ENCODE measurements around the gene PTTG2.

Gene PTTG2

GRCh38 chr4:37966044-37966443 is 5.8 kb downstream of the PTTG2 start:
- Histone ChIP-seq H3K9ac (ENCODE audit: low read depth, low read length, poor library complexity) (no peak overlapping the region), H3K9me3 (replicated peaks in 1 of 2; ENCODE audit: control insufficient read depth in 2 of 2, insufficient read depth in 1 of 2, low read depth in 1 of 2, low read length in 2 of 2) (peaks cover under 1 to 2% of the 10 kb centered on the region in 2 donors), H2BK15ac (ENCODE audit: low read length) (no peak overlapping the region), H2BK12ac (ENCODE audit: low read length) (no peak overlapping the region), H3K23ac (ENCODE audit: low read depth, low read length, poor library complexity) (no peak overlapping the region), H3K36me3 (replicated peaks in 1 of 2; ENCODE audit: control insufficient read depth in 2 of 2, insufficient read depth in 2 of 2, low read length in 2 of 2) (no peaks in the 10 kb centered on the region), H3K14ac (ENCODE audit: low read length) (no peak overlapping the region), H3K4ac (ENCODE audit: low read length) (no peak overlapping the region), H3K4me2 (ENCODE audit: insufficient read depth, low read length, poor library complexity, severe bottlenecking) (no peak overlapping the region), H3K4me1 (ENCODE audit: control insufficient read depth in 2 of 2, insufficient read depth in 1 of 2, low read depth in 1 of 2, low read length in 2 of 2) (no peaks in the 10 kb centered on the region), H2AFZ (ENCODE audit: low read length) (no peak overlapping the region), H2AK5ac (ENCODE audit: low read depth, low read length) (no peak overlapping the region), H3K27ac (replicated peaks; ENCODE audit: low read length) (no peak overlapping the region), H3K27me3 (ENCODE audit: control insufficient read depth in 3 of 3, insufficient read depth in 3 of 3, low read depth in 1 of 3, low read length in 3 of 3) (peaks cover 0 to 10% (median 0%) of the 10 kb centered on the region in 3 experiments), H3K18ac (ENCODE audit: low read length) (no peak overlapping the region), H2BK120ac (ENCODE audit: low read depth, low read length) (no peak overlapping the region), H3K79me1 (ENCODE audit: low read depth, low read length) (no peaks in the 10 kb centered on the region), H2BK5ac (ENCODE audit: low read length) (no peak overlapping the region), H4K91ac (ENCODE audit: low read depth, low read length, poor library complexity) (no peak overlapping the region), H3K4me3 (ENCODE audit: low read length in 2 of 2) (no peak overlapping the region), H4K8ac (ENCODE audit: low read depth, low read length) (no peak overlapping the region)
- DNase-seq (ENCODE audit: low spot score), result no peak
- no CpG with 5 or more reads among the region's 3 CpGs for WGBS, 2 donors (ENCODE audit: extremely low coverage in 2 of 2, insufficient read length in 2 of 2, insufficient replicate concordance in 1 of 2)

GRCh38 chr4:37967736-37968135 is 7.5 kb downstream of the PTTG2 start:
- H3K4me2 ChIP-seq (ENCODE audit: insufficient read depth, low read length, poor library complexity, severe bottlenecking), result no peak overlapping the region
- no peak overlapping the region for H3K9ac ChIP-seq (ENCODE audit: low read depth, low read length, poor library complexity)
- H3K36me3 ChIP-seq (replicated peaks in 1 of 2; ENCODE audit: control insufficient read depth in 2 of 2, insufficient read depth in 2 of 2, low read length in 2 of 2), result no peaks in the 10 kb centered on the region
- H2AK5ac ChIP-seq (ENCODE audit: low read depth, low read length), result no peak overlapping the region
- H3K14ac ChIP-seq (ENCODE audit: low read length), result no peak overlapping the region
- no peak overlapping the region for H3K4ac ChIP-seq (ENCODE audit: low read length)
- no peaks in the 10 kb centered on the region for H3K79me1 ChIP-seq (ENCODE audit: low read depth, low read length)
- no peak overlapping the region for H2BK5ac ChIP-seq (ENCODE audit: low read length)
- H3K9me3 ChIP-seq (replicated peaks in 1 of 2; ENCODE audit: control insufficient read depth in 2 of 2, insufficient read depth in 1 of 2, low read depth in 1 of 2, low read length in 2 of 2), result peaks cover 2 to 5% of the 10 kb centered on the region in 2 donors
- no peaks in the 10 kb centered on the region for H3K4me1 ChIP-seq (ENCODE audit: control insufficient read depth in 2 of 2, insufficient read depth in 1 of 2, low read depth in 1 of 2, low read length in 2 of 2)
- no peak overlapping the region for H3K4me3 ChIP-seq (ENCODE audit: low read length in 2 of 2)
- H3K27ac ChIP-seq (replicated peaks; ENCODE audit: low read length), result no peak overlapping the region
- H2BK15ac ChIP-seq (ENCODE audit: low read length), result no peak overlapping the region
- no peak overlapping the region for H2AFZ ChIP-seq (ENCODE audit: low read length)
- DNase-seq (ENCODE audit: low spot score), result no peak
- H2BK120ac ChIP-seq (ENCODE audit: low read depth, low read length), result no peak overlapping the region
- no peak overlapping the region for H4K8ac ChIP-seq (ENCODE audit: low read depth, low read length)
- H2BK12ac ChIP-seq (ENCODE audit: low read length), result no peak overlapping the region
- H3K27me3 ChIP-seq (ENCODE audit: control insufficient read depth in 3 of 3, insufficient read depth in 3 of 3, low read depth in 1 of 3, low read length in 3 of 3), result peaks cover 0 to 10% (median 0%) of the 10 kb centered on the region in 3 experiments
- no CpG with 5 or more reads among the region's 5 CpGs for WGBS, 2 donors (ENCODE audit: extremely low coverage in 2 of 2, insufficient read length in 2 of 2, insufficient replicate concordance in 1 of 2)
- H3K23ac ChIP-seq (ENCODE audit: low read depth, low read length, poor library complexity), result no peak overlapping the region
- H4K91ac ChIP-seq (ENCODE audit: low read depth, low read length, poor library complexity), result no peak overlapping the region
- no peak overlapping the region for H3K18ac ChIP-seq (ENCODE audit: low read length)

GRCh38 chr4:37968747-37969146 is 8.5 kb downstream of the PTTG2 start:
- DNase-seq (ENCODE audit: low spot score), result no peak

GRCh38 chr4:37970702-37971101 is 10.5 kb downstream of the PTTG2 start:
- Histone ChIP-seq H2BK120ac (ENCODE audit: low read depth, low read length) (no peak overlapping the region), H3K4me2 (ENCODE audit: insufficient read depth, low read length, poor library complexity, severe bottlenecking) (no peak overlapping the region), H2BK5ac (ENCODE audit: low read length) (no peak overlapping the region), H3K4ac (ENCODE audit: low read length) (no peak overlapping the region), H2AK5ac (ENCODE audit: low read depth, low read length) (no peak overlapping the region), H3K27ac (replicated peaks; ENCODE audit: low read length) (no peak overlapping the region), H3K36me3 (replicated peaks in 1 of 2; ENCODE audit: control insufficient read depth in 2 of 2, insufficient read depth in 2 of 2, low read length in 2 of 2) (no peaks in the 10 kb centered on the region), H3K9ac (ENCODE audit: low read depth, low read length, poor library complexity) (no peak overlapping the region), H3K79me1 (ENCODE audit: low read depth, low read length) (no peaks in the 10 kb centered on the region), H3K27me3 (ENCODE audit: control insufficient read depth in 3 of 3, insufficient read depth in 3 of 3, low read depth in 1 of 3, low read length in 3 of 3) (peaks cover 0 to 10% (median 0%) of the 10 kb centered on the region in 3 experiments), H3K23ac (ENCODE audit: low read depth, low read length, poor library complexity) (no peak overlapping the region), H3K4me1 (ENCODE audit: control insufficient read depth in 2 of 2, insufficient read depth in 1 of 2, low read depth in 1 of 2, low read length in 2 of 2) (no peaks in the 10 kb centered on the region), H2BK12ac (ENCODE audit: low read length) (no peak overlapping the region), H3K14ac (ENCODE audit: low read length) (no peak overlapping the region), H2AFZ (ENCODE audit: low read length) (no peak overlapping the region), H4K91ac (ENCODE audit: low read depth, low read length, poor library complexity) (no peak overlapping the region), H3K9me3 (replicated peaks in 1 of 2; ENCODE audit: control insufficient read depth in 2 of 2, insufficient read depth in 1 of 2, low read depth in 1 of 2, low read length in 2 of 2) (peaks cover 2 to 5% of the 10 kb centered on the region in 2 donors), H4K8ac (ENCODE audit: low read depth, low read length) (no peak overlapping the region), H3K4me3 (ENCODE audit: low read length in 2 of 2) (no peak overlapping the region), H2BK15ac (ENCODE audit: low read length) (no peak overlapping the region), H3K18ac (ENCODE audit: low read length) (no peak overlapping the region)
- no CpG with 5 or more reads among the region's 1 CpG for WGBS, 2 donors (ENCODE audit: extremely low coverage in 2 of 2, insufficient read length in 2 of 2, insufficient replicate concordance in 1 of 2)
- DNase-seq (ENCODE audit: low spot score), result no peak

More at GRCh38 chr4:37968747-37969146, 8.5 kb downstream of the PTTG2 start:
- no peak overlapping the region for H3K27ac ChIP-seq (replicated peaks; ENCODE audit: low read length)
- H3K14ac ChIP-seq (ENCODE audit: low read length), result no peak overlapping the region
- no peak overlapping the region for H3K4me3 ChIP-seq (ENCODE audit: low read length in 2 of 2)
- no peak overlapping the region for H3K4me2 ChIP-seq (ENCODE audit: insufficient read depth, low read length, poor library complexity, severe bottlenecking)
- peak overlapping the region; percentile 18 for H3K18ac ChIP-seq (ENCODE audit: low read length)
- no peak overlapping the region for H2AFZ ChIP-seq (ENCODE audit: low read length)
- H2AK5ac ChIP-seq (ENCODE audit: low read depth, low read length), result no peak overlapping the region
- no peak overlapping the region for H4K91ac ChIP-seq (ENCODE audit: low read depth, low read length, poor library complexity)
- H2BK5ac ChIP-seq (ENCODE audit: low read length), result no peak overlapping the region
- H3K23ac ChIP-seq (ENCODE audit: low read depth, low read length, poor library complexity), result no peak overlapping the region
- H3K9ac ChIP-seq (ENCODE audit: low read depth, low read length, poor library complexity), result no peak overlapping the region
- H3K4me1 ChIP-seq (ENCODE audit: control insufficient read depth in 2 of 2, insufficient read depth in 1 of 2, low read depth in 1 of 2, low read length in 2 of 2), result no peaks in the 10 kb centered on the region
- no peaks in the 10 kb centered on the region for H3K79me1 ChIP-seq (ENCODE audit: low read depth, low read length)
- H3K27me3 ChIP-seq (ENCODE audit: control insufficient read depth in 3 of 3, insufficient read depth in 3 of 3, low read depth in 1 of 3, low read length in 3 of 3), result peaks cover 0 to 10% (median 0%) of the 10 kb centered on the region in 3 experiments
- peaks cover 2 to 5% of the 10 kb centered on the region in 2 donors for H3K9me3 ChIP-seq (replicated peaks in 1 of 2; ENCODE audit: control insufficient read depth in 2 of 2, insufficient read depth in 1 of 2, low read depth in 1 of 2, low read length in 2 of 2)
- H3K36me3 ChIP-seq (replicated peaks in 1 of 2; ENCODE audit: control insufficient read depth in 2 of 2, insufficient read depth in 2 of 2, low read length in 2 of 2), result no peaks in the 10 kb centered on the region
- no peak overlapping the region for H3K4ac ChIP-seq (ENCODE audit: low read length)
- H2BK120ac ChIP-seq (ENCODE audit: low read depth, low read length), result no peak overlapping the region
- no peak overlapping the region for H2BK12ac ChIP-seq (ENCODE audit: low read length)
- no peak overlapping the region for H4K8ac ChIP-seq (ENCODE audit: low read depth, low read length)
- WGBS, 2 donors (ENCODE audit: extremely low coverage in 2 of 2, insufficient read length in 2 of 2, insufficient replicate concordance in 1 of 2), result no CpG with 5 or more reads among the region's 3 CpGs
- no peak overlapping the region for H2BK15ac ChIP-seq (ENCODE audit: low read length)

Measured in neuronal stem cell (in vitro differentiated cells).